K562 (cell line): ENCODE measurements around the gene MT1E. TPM values are rescaled to one million over a fixed set of nuclear protein-coding genes. Genes with fewer than 3 reads are reported as not detected.

Experiments
- ATAC-seq: fragments of 200-7000 bp; cut with Tn5 transposase; 3 replicates; pipeline ENCODE4 v1.9.1; 2020; ENCODE audit warnings: moderate library complexity
- BruUV-seq: library from RNA; stranded (reverse); fragments of 400-500 nt; replicated peaks from 2 replicates; lab custom pipeline; 2021; lab: Mats Ljungman, UMichigan
- CTCF ChIA-PET: fragments of 300-600 bp; formaldehyde crosslinking; extraction: SDS; loops from one replicate; lab custom pipeline; 2021; ENCODE audit warnings: low intra/inter-chr PET ratio; lab: Yijun Ruan, JAX
- POLR2A ChIA-PET: fragments of 300-600, 350-650 bp; sonication (Branson Sonifier 250); formaldehyde crosslinking; extraction: SDS; loops from one replicate; lab custom pipeline; 2021; ENCODE audit warnings: antibody characterized with exemption, inconsistent platforms; lab: Yijun Ruan, JAX
- DNase-seq, 4 experiments: peaks; one replicate each; pipeline versions ENCODE4 v3.0.0 to v3.0.0-alpha.2; 2011 to 2018; ENCODE audit warnings: low spot score in 3 of 4, mixed read lengths in 3 of 4; ENCODE audit errors: extremely low read depth in 1 of 4
- FAIRE-seq: peaks from 2 replicates; lab custom pipeline; 2011; peaks lifted over from hg19 to GRCh38; lab: Jason Lieb, UNC
- H2AFZ ChIP-seq: 2 replicates; pipeline ENCODE4 v1.6.0; 2011; ENCODE audit warnings: low read depth, low read length, control low read depth, inconsistent platforms
- H3K27ac ChIP-seq: fragments of 200-600 bp; 3 replicates; pipeline ENCODE4 v1.8.0; 2011; ENCODE audit warnings: low read depth, mild to moderate bottlenecking, control low read depth, inconsistent platforms, low read length, moderate library complexity, mixed read lengths; ENCODE audit errors: extremely low read depth
- H3K27me3 ChIP-seq, 2 experiments: fragments of 300-600 bp in 1 of 2; 2 replicates in 1 of 2; 3 replicates in 1 of 2; pipeline versions ENCODE4 v1.6.0 to v1.8.0; 2011; ENCODE audit warnings: inconsistent platforms in 2 of 2, low read length in 2 of 2, mild to moderate bottlenecking in 1 of 2, mixed read lengths in 1 of 2, moderate library complexity in 1 of 2; ENCODE audit not compliant: control insufficient read depth in 2 of 2, insufficient read depth in 2 of 2
- H3K36me3 ChIP-seq: fragments of 300-600 bp; 3 replicates; pipeline ENCODE4 v1.8.0; 2011; ENCODE audit warnings: mild to moderate bottlenecking, low read length, inconsistent platforms; ENCODE audit not compliant: control insufficient read depth, insufficient read depth
- H3K4me1 ChIP-seq, 2 experiments: fragments of 200-600 bp in 1 of 2; replicated peaks in 1 of 2; 2 replicates in 1 of 2; 3 replicates in 1 of 2; pipeline versions ENCODE4 v1.5.1 to v1.8.0; 2011; ENCODE audit warnings: inconsistent platforms in 2 of 2, low read length in 2 of 2, mild to moderate bottlenecking in 1 of 2, mixed read lengths in 1 of 2, moderate library complexity in 1 of 2; ENCODE audit not compliant: control insufficient read depth in 2 of 2, insufficient read depth in 2 of 2
- H3K4me2 ChIP-seq: 2 replicates; pipeline ENCODE4 v1.6.1; 2011; ENCODE audit warnings: low read length, control low read depth, inconsistent platforms, mixed read lengths; ENCODE audit not compliant: insufficient read depth
- H3K4me3 ChIP-seq: fragments of 200-600 bp; sonication (generic), shearing (Covaris generic); 2 replicates; pipeline ENCODE4 v1.5.1; 2016; ENCODE audit warnings: control low read depth, inconsistent platforms
- H3K79me2 ChIP-seq: fragments of 200-600 bp; 3 replicates; pipeline ENCODE4 v1.8.0; 2011; ENCODE audit warnings: low read length, inconsistent platforms; ENCODE audit not compliant: control insufficient read depth, insufficient read depth
- H3K9ac ChIP-seq, 2 experiments: 2 replicates each; pipeline versions ENCODE4 v1.6.0 to v1.6.1; 2011; ENCODE audit warnings: low read depth in 2 of 2, low read length in 2 of 2, control low read depth in 1 of 2, inconsistent platforms in 1 of 2, mild to moderate bottlenecking in 1 of 2, mixed read lengths in 1 of 2; ENCODE audit not compliant: insufficient read depth in 1 of 2
- H3K9me1 ChIP-seq: one replicate; pipeline ENCODE4 v1.6.0; 2011; ENCODE audit warnings: inconsistent platforms, mild to moderate bottlenecking, low read length, moderate library complexity; ENCODE audit not compliant: control insufficient read depth, insufficient read depth
- H3K9me3 ChIP-seq: replicated peaks from 2 replicates; pipeline ENCODE4 v1.5.1; 2011; ENCODE audit warnings: low read depth, low read length, inconsistent platforms; ENCODE audit not compliant: control insufficient read depth, insufficient read depth
- H4K20me1 ChIP-seq: replicated peaks from 2 replicates; pipeline ENCODE4 v1.6.1; 2011; ENCODE audit warnings: low read length, inconsistent platforms, mixed read lengths; ENCODE audit not compliant: control insufficient read depth, insufficient read depth
- CXXC5 ChIP-seq: fragments of 250-450 bp; sonication (Bioruptor Pico); IDR thresholded peaks from 2 replicates; pipeline ENCODE4 v1.8.0; 2022; ENCODE audit warnings: inconsistent platforms, mild to moderate bottlenecking, moderate library complexity
- ETV1 ChIP-seq: fragments of 450-650 bp; conservative IDR thresholded peaks from 2 replicates; pipeline ENCODE4 v1.6.1; 2016; ENCODE audit warnings: missing genetic modification characterization, control low read depth, low read depth, missing compliant biosample characterization
- GABPA ChIP-seq: fragments of 200-800 bp; sonication (Bioruptor generic); conservative IDR thresholded peaks from 2 replicates; pipeline ENCODE4 v1.6.1; 2016; ENCODE audit warnings: low read depth, missing genetic modification characterization, missing compliant biosample characterization
- MAZ ChIP-seq, 2 experiments: fragments of 450-650 bp in 1 of 2; sonication (generic) in 1 of 2; formaldehyde crosslinking; IDR thresholded peaks in 1 of 2; conservative IDR thresholded peaks in 1 of 2; 2 replicates each; pipeline versions ENCODE4 v1.4.0 to v1.5.0; 2020; ENCODE audit warnings: mild to moderate bottlenecking in 1 of 2, missing genetic modification reagents in 1 of 2
- MTF1 ChIP-seq: fragments of 250-450 bp; sonication (Bioruptor Pico); IDR thresholded peaks from 2 replicates; pipeline ENCODE4 v1.9.0; 2021; ENCODE audit warnings: moderate library complexity, mild to moderate bottlenecking, inconsistent platforms, borderline replicate concordance
- RFX5 ChIP-seq: IDR thresholded peaks from 2 replicates; pipeline ENCODE4 v1.6.1; 2011; ENCODE audit warnings: low read depth, mild to moderate bottlenecking, improper control_type of control experiment, low read length
- SP2 ChIP-seq: IDR thresholded peaks from 2 replicates; pipeline ENCODE4 v1.6.1; 2011; ENCODE audit warnings: mild to moderate bottlenecking, low read depth, low read length, moderate library complexity; ENCODE audit not compliant: poor library complexity, severe bottlenecking; ENCODE audit errors: extremely low read depth
- ZEB2 ChIP-seq: fragments of 450-650 bp; IDR thresholded peaks from 2 replicates; pipeline ENCODE4 v1.6.1; 2016
- ZFP30 ChIP-seq: fragments of 250-450 bp; sonication (Bioruptor Pico); IDR thresholded peaks from 2 replicates; pipeline ENCODE4 v1.8.0; 2022; ENCODE audit warnings: moderate library complexity, mild to moderate bottlenecking, inconsistent platforms, borderline replicate concordance
- ZNF134 ChIP-seq: fragments of 250-450 bp; sonication (Bioruptor Pico); conservative IDR thresholded peaks from 2 replicates; pipeline ENCODE4 v1.4.0; 2020
- ZNF143 ChIP-seq: sonication (generic); formaldehyde crosslinking; IDR thresholded peaks from 2 replicates; pipeline ENCODE4 v1.9.0; 2022; ENCODE audit warnings: mild to moderate bottlenecking, missing genetic modification reagents
- ZNF311 ChIP-seq: fragments of 250-450 bp; sonication (Bioruptor Pico); IDR thresholded peaks from 2 replicates; pipeline ENCODE4 v1.4.0; 2020; ENCODE audit warnings: mild to moderate bottlenecking, moderate library complexity
- ZNF589 ChIP-seq: fragments of 200-800 bp; sonication (Bioruptor generic); IDR thresholded peaks from 2 replicates; pipeline ENCODE4 v1.6.1; 2016; ENCODE audit warnings: low read depth, missing genetic modification characterization, missing compliant biosample characterization
- WGBS: fragments of 100-300 bp; shearing (Covaris generic); methylation state at CpG from one replicate; pipeline ENCODE4 v1.1.6; 2016; ENCODE audit warnings: low coverage, mixed read lengths; ENCODE audit not compliant: insufficient coverage; ENCODE audit errors: missing lambda C conversion rate; 5-methylcytosine and 5-hydroxymethylcytosine counted together
- in situ Hi-C: fragments of 300-500 bp; cut with MboI; formaldehyde crosslinking; loops from 4 replicates; pipeline ENCODE4 v1.15.0; 2018; ENCODE audit warnings: inconsistent platforms, mixed read lengths
- intact Hi-C: fragments of 100-400 bp; cut with micrococcal nuclease; formaldehyde crosslinking; loops from 2 replicates; pipeline ENCODE4 v1.14.2; 2022
- polyA plus RNA-seq, 8 experiments: library from polyadenylated mRNA; depleted of rRNA in 4 of 8; stranded (reverse) in 5 of 8; unstranded in 3 of 8; fragments of >200 nt; fragmentation: Nextera tagmentation in 2 of 8; fragmentation: Illumina TruSeq in 1 of 8; extraction: Ambion mirVana in 2 of 8; extraction: Trizol in 1 of 8; gene quantifications; 2 replicates each; pipeline versions ENCODE4 v1.2.1 to v1.2.3, GENCODE V29; 2011 to 2014; ENCODE audit warnings: inconsistent platforms in 1 of 8, missing spikeins in 1 of 8
- total RNA-seq, 7 experiments: library from RNA; depleted of rRNA in 6 of 7; stranded (reverse); fragments of >200 nt in 6 of 7; fragmentation: Illumina TruSeq in 2 of 7; extraction: Trizol in 2 of 7; gene quantifications; 2 replicates each; pipeline versions ENCODE4 v1.2.1 to v1.2.3, GENCODE V29; 2011 to 2021; ENCODE audit warnings: low replicate concordance in 1 of 7
- TF ChIP-seq, protein P1 (sequence below): fragments of 450-650 bp; formaldehyde crosslinking; IDR thresholded peaks from 2 replicates; pipeline ENCODE4 v1.4.0; 2020; ENCODE audit warnings: mild to moderate bottlenecking, moderate library complexity
- TF ChIP-seq, protein P2 (sequence below), 2 experiments: fragments of 450-650 bp; IDR thresholded peaks; 2 replicates each; pipeline ENCODE4 v1.6.1; 2016

The MT1E gene
- total and polyA plus RNA-seq, 9 of the 15 experiments (the other 6 are each of a cell fraction or from before 2014, with no cell fraction given), result 0.29 to 0.81 (median 0.46) TPM; not detected in 3

DNA sequence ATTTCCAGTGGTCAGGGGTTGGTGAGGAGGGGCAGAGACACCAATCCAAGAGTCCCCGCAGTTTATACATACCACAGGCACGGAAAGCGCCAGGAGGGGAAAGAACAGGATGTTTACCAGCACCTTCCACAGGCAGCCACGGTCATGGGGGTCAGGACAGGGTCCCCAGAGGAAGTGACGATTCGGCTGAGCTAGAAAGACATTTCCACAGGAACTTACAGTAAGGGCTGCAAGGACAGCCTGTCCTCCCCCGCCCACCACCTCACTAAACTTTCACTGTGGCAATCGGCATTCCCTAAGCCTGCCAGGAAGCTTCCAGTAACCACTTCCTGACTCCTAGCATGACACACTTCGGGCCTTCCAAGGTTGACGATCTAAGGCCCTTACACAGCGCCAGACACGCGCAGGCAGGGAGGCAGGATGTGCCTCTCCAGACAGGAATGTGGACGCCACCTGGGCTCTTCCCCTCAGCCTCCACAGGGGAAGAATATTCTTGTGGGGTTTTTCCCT is 18.4 kb upstream of the MT1E start:
- TF ChIP-seq ZNF134, result 0 out of 2 replicates have a peak, but pooled peaks have one; percentile 8
- TF ChIP-seq CXXC5 (CRISPR knock-in tag), result peak; percentile 29; the same call in 1 of the 2 replicates
- TF ChIP-seq, protein P1, sequence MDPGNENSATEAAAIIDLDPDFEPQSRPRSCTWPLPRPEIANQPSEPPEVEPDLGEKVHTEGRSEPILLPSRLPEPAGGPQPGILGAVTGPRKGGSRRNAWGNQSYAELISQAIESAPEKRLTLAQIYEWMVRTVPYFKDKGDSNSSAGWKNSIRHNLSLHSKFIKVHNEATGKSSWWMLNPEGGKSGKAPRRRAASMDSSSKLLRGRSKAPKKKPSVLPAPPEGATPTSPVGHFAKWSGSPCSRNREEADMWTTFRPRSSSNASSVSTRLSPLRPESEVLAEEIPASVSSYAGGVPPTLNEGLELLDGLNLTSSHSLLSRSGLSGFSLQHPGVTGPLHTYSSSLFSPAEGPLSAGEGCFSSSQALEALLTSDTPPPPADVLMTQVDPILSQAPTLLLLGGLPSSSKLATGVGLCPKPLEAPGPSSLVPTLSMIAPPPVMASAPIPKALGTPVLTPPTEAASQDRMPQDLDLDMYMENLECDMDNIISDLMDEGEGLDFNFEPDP (CRISPR knock-in tag), result no peak
- TF ChIP-seq RFX5, result no peak
- TF ChIP-seq ZFP30 (CRISPR knock-in tag), result no peak
- TF ChIP-seq ZEB2, result no peak
- no peak for TF ChIP-seq SP2
- 0 out of 2 replicates have a peak, but pooled peaks have one; percentile 17 for TF ChIP-seq ZNF589 (CRISPR knock-in tag)
- peak; percentile 39; the same call in 1 of the 2 replicates for TF ChIP-seq ETV1 (tag)
- TF ChIP-seq GABPA, result 0 out of 2 replicates have a peak, but pooled peaks have one; percentile 31
- no peak for TF ChIP-seq ZNF143 (CRISPR knock-in tag)
- TF ChIP-seq ZNF311 (CRISPR knock-in tag), result peak; percentile 21; the same call in 1 of the 2 replicates
- TF ChIP-seq, protein P2, sequence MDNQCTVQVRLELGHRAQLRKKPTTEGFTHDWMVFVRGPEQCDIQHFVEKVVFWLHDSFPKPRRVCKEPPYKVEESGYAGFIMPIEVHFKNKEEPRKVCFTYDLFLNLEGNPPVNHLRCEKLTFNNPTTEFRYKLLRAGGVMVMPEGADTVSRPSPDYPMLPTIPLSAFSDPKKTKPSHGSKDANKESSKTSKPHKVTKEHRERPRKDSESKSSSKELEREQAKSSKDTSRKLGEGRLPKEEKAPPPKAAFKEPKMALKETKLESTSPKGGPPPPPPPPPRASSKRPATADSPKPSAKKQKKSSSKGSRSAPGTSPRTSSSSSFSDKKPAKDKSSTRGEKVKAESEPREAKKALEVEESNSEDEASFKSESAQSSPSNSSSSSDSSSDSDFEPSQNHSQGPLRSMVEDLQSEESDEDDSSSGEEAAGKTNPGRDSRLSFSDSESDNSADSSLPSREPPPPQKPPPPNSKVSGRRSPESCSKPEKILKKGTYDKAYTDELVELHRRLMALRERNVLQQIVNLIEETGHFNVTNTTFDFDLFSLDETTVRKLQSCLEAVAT (IDR thresholded peaks at IDR 0.05), result 0 out of 4 replicates have a peak, but pooled peaks of 1 of the 2 experiments have one; percentile 35
- no peak for TF ChIP-seq MTF1 (CRISPR knock-in tag)
- 0 out of 4 replicates have a peak, but pooled peaks of 1 of the 2 experiments have one; percentile 23 for TF ChIP-seq MAZ (CRISPR knock-in tag; conservative IDR thresholded peaks at IDR 0.05 in 1 of 2, IDR thresholded peaks at IDR 0.05 in 1 of 2)
- POLR2A ChIA-PET, result interaction anchor here (1.5 kb wide), 1 partner anchor 15 kb away, joined by 3 read pairs; no protein-coding TSS in a partner anchor
- Histone ChIP-seq H3K4me2 (no peak overlapping the region; the same call in 1 of the 2 replicates), H3K9ac (0 out of 4 replicates have a peak overlapping the region, but pooled peaks of 1 of the 2 experiments have one; percentile 69), H3K4me1 (peaks cover 27 to 29% of the 10 kb centered on the region in 2 experiments), H3K36me3 (no peaks in the 10 kb centered on the region), H3K9me1 (no peaks in the 10 kb centered on the region), H3K9me3 (no peaks in the 10 kb centered on the region), H3K27me3 (no peaks in the 10 kb centered on the region), H3K79me2 (no peaks in the 10 kb centered on the region), H4K20me1 (no peaks in the 10 kb centered on the region), H3K27ac (no peak overlapping the region; the same call in 2 of the 3 replicates), H2AFZ (peak overlapping the region; percentile 73), H3K4me3 (no peak overlapping the region)
- no peak for DNase-seq
- in situ Hi-C loops (no loop called here), intact Hi-C loops (no loop called here)
- CTCF ChIA-PET, result no interaction called here
- no peak for FAIRE-seq
- no TSS peak for BruUV-seq
- WGBS, result 74% methylated on average over 14 of the region's 14 CpGs
- ATAC-seq, result no peak
